Measurements from ENCODE around the gene KTN1. TPM values are rescaled to one million over a fixed set of nuclear protein-coding genes. Genes with fewer than 3 reads are reported as not detected.

The KTN1 gene
- polyA plus RNA-seq, 1 donor from 2014 or later: 95.0 TPM

DNA sequence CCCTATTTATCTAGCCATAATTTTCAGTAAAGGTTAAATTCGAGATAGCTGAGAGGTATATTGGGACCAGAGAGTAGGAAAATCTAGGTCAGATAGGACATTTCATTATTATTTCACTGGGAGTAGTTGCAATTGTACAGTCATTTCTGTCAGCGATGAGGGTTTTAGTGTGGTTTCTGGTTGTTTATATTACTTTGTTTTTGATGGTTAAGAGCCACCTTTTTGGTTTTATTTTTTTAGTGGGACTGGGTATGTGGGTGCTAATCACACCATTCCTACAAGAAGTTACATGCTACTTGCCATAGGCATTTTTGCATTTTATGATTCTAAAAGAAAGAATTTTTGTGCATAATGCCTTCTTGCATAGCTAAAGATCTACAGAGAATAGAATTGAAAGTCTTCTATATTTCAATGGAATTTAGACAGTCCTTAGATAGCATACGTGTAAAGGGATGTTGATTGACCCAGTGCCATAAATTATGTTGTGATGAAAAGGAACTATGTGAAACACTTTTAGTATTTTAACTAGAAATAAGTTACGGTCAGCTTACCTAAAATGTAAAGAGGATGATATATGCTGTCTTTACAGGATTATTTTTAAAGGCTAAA lies 85.2 kb downstream of the KTN1 start:
- Histone ChIP-seq H3K9me3 (ENCODE audit: low read length) (no peaks in the 10 kb centered on the region), H2AFZ (ENCODE audit: low read depth, low read length) (no peak overlapping the region), H3F3A (ENCODE audit: insufficient read depth, low read length, poor library complexity, severe bottlenecking) (no peaks in the 10 kb centered on the region), H3K9me2 (ENCODE audit: insufficient read depth, low read length) (no peaks in the 10 kb centered on the region), H3K9ac (ENCODE audit: low read length) (no peak overlapping the region), H4K20me1 (ENCODE audit: insufficient read depth) (no peaks in the 10 kb centered on the region), H3K79me2 (replicated peaks; ENCODE audit: insufficient read depth, low read length) (no peaks in the 10 kb centered on the region), H3K27me3 (ENCODE audit: insufficient read depth, low read depth, low read length) (no peaks in the 10 kb centered on the region), H3K4me3 (ENCODE audit: low read length) (no peak overlapping the region), H3K4me2 (ENCODE audit: low read length) (no peak overlapping the region), H3K27ac (ENCODE audit: low read length) (no peak overlapping the region), H3K36me3 (ENCODE audit: insufficient read depth, low read length) (no peaks in the 10 kb centered on the region)
- no peak for TF ChIP-seq SMC3 (conservative IDR thresholded peaks at IDR 0.05; ENCODE audit: poor library complexity)
- no peak for TF ChIP-seq MXI1 (conservative IDR thresholded peaks at IDR 0.05; ENCODE audit: poor library complexity, severe bottlenecking)
- TF ChIP-seq EP300 (conservative IDR thresholded peaks at IDR 0.05; ENCODE audit: poor library complexity, severe bottlenecking): no peak
- no peak for TF ChIP-seq RAD21 (conservative IDR thresholded peaks at IDR 0.05)
- no peak for TF ChIP-seq EZH2 (IDR thresholded peaks at IDR 0.05; ENCODE audit: borderline replicate concordance, insufficient read depth, low read length, poor library complexity, severe bottlenecking)
- no peak for TF ChIP-seq TAF1 (IDR thresholded peaks at IDR 0.05; ENCODE audit: low read depth)
- TF ChIP-seq, protein P1, sequence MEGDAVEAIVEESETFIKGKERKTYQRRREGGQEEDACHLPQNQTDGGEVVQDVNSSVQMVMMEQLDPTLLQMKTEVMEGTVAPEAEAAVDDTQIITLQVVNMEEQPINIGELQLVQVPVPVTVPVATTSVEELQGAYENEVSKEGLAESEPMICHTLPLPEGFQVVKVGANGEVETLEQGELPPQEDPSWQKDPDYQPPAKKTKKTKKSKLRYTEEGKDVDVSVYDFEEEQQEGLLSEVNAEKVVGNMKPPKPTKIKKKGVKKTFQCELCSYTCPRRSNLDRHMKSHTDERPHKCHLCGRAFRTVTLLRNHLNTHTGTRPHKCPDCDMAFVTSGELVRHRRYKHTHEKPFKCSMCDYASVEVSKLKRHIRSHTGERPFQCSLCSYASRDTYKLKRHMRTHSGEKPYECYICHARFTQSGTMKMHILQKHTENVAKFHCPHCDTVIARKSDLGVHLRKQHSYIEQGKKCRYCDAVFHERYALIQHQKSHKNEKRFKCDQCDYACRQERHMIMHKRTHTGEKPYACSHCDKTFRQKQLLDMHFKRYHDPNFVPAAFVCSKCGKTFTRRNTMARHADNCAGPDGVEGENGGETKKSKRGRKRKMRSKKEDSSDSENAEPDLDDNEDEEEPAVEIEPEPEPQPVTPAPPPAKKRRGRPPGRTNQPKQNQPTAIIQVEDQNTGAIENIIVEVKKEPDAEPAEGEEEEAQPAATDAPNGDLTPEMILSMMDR (IDR thresholded peaks at IDR 0.05; ENCODE audit: poor library complexity, severe bottlenecking): no peak
- TF ChIP-seq POLR2AphosphoS5 (IDR thresholded peaks at IDR 0.05): no peak
- TF ChIP-seq, protein P2, sequence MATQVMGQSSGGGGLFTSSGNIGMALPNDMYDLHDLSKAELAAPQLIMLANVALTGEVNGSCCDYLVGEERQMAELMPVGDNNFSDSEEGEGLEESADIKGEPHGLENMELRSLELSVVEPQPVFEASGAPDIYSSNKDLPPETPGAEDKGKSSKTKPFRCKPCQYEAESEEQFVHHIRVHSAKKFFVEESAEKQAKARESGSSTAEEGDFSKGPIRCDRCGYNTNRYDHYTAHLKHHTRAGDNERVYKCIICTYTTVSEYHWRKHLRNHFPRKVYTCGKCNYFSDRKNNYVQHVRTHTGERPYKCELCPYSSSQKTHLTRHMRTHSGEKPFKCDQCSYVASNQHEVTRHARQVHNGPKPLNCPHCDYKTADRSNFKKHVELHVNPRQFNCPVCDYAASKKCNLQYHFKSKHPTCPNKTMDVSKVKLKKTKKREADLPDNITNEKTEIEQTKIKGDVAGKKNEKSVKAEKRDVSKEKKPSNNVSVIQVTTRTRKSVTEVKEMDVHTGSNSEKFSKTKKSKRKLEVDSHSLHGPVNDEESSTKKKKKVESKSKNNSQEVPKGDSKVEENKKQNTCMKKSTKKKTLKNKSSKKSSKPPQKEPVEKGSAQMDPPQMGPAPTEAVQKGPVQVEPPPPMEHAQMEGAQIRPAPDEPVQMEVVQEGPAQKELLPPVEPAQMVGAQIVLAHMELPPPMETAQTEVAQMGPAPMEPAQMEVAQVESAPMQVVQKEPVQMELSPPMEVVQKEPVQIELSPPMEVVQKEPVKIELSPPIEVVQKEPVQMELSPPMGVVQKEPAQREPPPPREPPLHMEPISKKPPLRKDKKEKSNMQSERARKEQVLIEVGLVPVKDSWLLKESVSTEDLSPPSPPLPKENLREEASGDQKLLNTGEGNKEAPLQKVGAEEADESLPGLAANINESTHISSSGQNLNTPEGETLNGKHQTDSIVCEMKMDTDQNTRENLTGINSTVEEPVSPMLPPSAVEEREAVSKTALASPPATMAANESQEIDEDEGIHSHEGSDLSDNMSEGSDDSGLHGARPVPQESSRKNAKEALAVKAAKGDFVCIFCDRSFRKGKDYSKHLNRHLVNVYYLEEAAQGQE (IDR thresholded peaks at IDR 0.05; ENCODE audit: borderline replicate concordance): no peak

DNA sequence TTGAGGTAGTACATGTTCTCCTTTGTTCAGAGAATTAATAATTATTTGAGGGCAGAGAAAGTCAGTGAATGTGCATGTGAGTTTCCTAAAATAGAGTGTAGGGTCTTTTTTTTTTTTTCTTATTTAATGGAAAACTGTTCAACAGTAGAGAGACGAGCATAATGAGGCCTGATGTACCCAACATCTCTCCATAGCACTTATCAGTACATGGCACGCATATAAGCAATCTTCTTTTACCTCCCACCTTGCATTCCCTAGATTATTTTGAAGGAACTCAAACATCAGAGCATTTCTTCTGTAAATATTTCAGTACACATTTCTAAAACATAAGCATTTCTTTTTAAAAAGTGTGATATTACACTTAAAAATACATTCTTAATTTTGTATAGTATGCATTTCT lies 87.8 kb downstream of the KTN1 start:
- H3K27ac ChIP-seq (ENCODE audit: low read length): no peak overlapping the region
- TF ChIP-seq SMC3 (conservative IDR thresholded peaks at IDR 0.05; ENCODE audit: poor library complexity) (no peak), EP300 (conservative IDR thresholded peaks at IDR 0.05; ENCODE audit: poor library complexity, severe bottlenecking) (no peak), MXI1 (conservative IDR thresholded peaks at IDR 0.05; ENCODE audit: poor library complexity, severe bottlenecking) (no peak), POLR2AphosphoS5 (IDR thresholded peaks at IDR 0.05) (no peak), RAD21 (conservative IDR thresholded peaks at IDR 0.05) (no peak), EZH2 (IDR thresholded peaks at IDR 0.05; ENCODE audit: borderline replicate concordance, insufficient read depth, low read length, poor library complexity, severe bottlenecking) (no peak), TAF1 (IDR thresholded peaks at IDR 0.05; ENCODE audit: low read depth) (no peak)
- TF ChIP-seq, protein P1 (IDR thresholded peaks at IDR 0.05; ENCODE audit: poor library complexity, severe bottlenecking): no peak
- TF ChIP-seq, protein P2 (IDR thresholded peaks at IDR 0.05; ENCODE audit: borderline replicate concordance): no peak
- no peaks in the 10 kb centered on the region for H3K9me2 ChIP-seq (ENCODE audit: insufficient read depth, low read length)
- no peaks in the 10 kb centered on the region for H3K9me3 ChIP-seq (ENCODE audit: low read length)
- H2AFZ ChIP-seq (ENCODE audit: low read depth, low read length): no peak overlapping the region
- H3K27me3 ChIP-seq (ENCODE audit: insufficient read depth, low read depth, low read length): no peaks in the 10 kb centered on the region
- H3K9ac ChIP-seq (ENCODE audit: low read length): no peak overlapping the region
- H4K20me1 ChIP-seq (ENCODE audit: insufficient read depth): no peaks in the 10 kb centered on the region
- no peaks in the 10 kb centered on the region for H3K36me3 ChIP-seq (ENCODE audit: insufficient read depth, low read length)
- H3K4me2 ChIP-seq (ENCODE audit: low read length): no peak overlapping the region
- no peak overlapping the region for H3K4me3 ChIP-seq (ENCODE audit: low read length)
- H3K79me2 ChIP-seq (replicated peaks; ENCODE audit: insufficient read depth, low read length): no peaks in the 10 kb centered on the region
- H3F3A ChIP-seq (ENCODE audit: insufficient read depth, low read length, poor library complexity, severe bottlenecking): no peaks in the 10 kb centered on the region

Data from neural cell (in vitro differentiated cells).